Right hindlimb (tissue), 1 donor: Measurements from ENCODE around the gene UBE2K.
"Not testable (repeated sequence)": the region's sequence is repeated elsewhere in the genome, so short reads cannot be mapped to it uniquely, and the experiment has no call there.

Experiments used
- DNase-seq: peaks from one replicate; pipeline ENCODE4 v3.0.0-alpha.2; 2018

UBE2K gene

DNA sequence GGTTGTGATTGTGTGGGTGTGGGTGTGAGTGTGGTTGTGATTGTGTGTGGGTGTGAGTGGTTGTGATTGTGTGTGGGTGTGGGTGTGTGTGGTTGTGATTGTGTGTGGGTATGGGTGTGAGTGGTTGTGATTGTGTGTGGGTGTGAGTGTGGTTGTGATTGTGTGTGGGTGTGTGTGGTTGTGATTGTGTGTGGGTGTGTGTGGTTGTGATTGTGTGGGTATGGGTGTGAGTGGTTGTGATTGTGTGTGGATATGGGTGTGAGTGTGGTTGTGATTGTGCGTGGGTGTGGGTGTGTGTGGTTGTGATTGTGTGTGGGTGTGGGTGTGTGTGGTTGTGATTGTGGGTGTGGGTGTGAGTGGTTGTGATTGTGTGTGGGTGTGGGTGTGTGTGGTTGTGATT lies 115.1 kb downstream of the UBE2K start:
- not testable (repeated sequence) for DNase-seq

DNA sequence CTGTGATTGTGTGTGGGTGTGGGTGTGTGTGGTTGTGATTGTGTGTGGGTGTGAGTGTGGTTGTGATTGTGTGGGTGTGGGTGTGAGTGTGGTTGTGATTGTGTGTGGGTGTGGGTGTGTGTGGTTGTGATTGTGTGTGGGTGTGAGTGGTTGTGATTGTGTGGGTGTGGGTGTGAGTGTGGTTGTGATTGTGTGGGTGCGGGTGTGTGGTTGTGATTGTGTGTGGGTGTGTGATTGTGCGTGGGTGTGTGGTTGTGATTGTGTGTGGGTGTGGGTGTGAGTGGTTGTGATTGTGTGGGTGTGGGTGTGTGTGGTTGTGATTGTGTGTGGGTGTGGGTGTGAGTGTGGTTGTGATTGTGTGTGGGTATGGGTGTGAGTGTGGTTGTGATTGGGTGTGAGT lies 115.8 kb downstream of the UBE2K start:
- not testable (repeated sequence) for DNase-seq

- DNase-seq: no peak
Measured at GRCh38 chr4:39814403-39815185, 116.7 kb downstream of the UBE2K start.

- no peak for DNase-seq
Measured at GRCh38 chr4:39818646-39819045, 120.7 kb downstream of the UBE2K start.

- DNase-seq: no peak
Measured at GRCh38 chr4:39820186-39820585, 122.2 kb downstream of the UBE2K start.

DNA sequence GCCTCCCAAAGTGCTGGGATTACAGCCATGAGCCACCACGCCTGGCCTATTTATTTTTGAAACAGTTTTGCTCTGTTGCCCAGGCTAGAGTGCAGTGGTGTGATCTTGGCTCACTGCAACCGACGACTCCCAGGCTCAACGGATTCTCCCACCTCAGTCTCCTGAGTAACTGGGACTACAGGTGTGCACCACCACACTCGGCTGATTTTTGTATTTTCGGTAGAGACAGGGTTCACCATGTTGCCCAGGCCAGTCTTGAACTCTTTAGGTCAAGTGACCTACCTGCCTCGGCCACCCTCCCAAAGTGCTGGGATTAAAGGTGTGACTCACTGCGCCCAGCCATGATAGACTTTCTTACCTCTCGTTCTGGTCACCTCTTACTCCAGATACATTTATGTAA lies 124.0 kb downstream of the UBE2K start:
- DNase-seq: no peak

GRCh38 chr4:39822662-39823061 lies 124.7 kb downstream of the UBE2K start:
- no peak for DNase-seq

DNA sequence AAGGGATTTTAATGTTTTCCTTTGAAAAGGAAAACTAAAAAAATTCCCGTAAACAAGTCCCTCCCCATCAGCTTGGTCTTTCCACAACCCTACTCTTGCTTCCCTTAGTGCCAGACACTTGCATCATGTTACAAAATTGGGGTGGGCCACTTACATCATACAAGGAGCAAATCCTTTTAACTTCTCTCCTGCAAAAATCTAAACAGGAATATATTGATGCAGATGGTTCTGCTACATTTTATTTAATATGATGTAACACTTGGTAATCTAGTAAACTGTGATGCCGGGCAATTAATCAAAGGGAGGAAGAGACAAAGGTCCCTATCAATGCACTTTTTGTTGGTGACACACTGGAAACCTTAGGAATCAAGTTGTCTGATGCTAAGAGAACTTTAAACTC lies 125.3 kb downstream of the UBE2K start:
- no peak for DNase-seq

DNA sequence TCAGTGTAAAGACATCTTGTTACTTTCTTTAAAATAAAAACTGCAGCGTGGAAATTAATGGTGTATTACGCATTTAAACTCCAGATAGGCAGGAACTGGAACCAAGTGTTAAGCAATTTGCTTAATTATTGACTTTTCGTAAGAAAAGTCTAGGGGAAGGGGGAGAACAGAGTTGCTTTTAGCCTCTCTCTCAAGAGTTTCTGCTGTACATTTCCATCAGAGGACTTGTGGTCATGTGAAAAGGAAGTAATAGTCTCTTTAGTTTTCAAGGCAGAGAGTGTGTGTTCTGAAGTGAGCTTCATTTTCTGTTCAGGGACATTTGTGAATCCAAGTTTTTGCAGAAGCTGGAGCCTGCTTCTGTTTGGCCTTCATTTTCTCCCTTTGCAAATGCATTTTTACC lies 127.2 kb downstream of the UBE2K start:
- no peak for DNase-seq

DNA sequence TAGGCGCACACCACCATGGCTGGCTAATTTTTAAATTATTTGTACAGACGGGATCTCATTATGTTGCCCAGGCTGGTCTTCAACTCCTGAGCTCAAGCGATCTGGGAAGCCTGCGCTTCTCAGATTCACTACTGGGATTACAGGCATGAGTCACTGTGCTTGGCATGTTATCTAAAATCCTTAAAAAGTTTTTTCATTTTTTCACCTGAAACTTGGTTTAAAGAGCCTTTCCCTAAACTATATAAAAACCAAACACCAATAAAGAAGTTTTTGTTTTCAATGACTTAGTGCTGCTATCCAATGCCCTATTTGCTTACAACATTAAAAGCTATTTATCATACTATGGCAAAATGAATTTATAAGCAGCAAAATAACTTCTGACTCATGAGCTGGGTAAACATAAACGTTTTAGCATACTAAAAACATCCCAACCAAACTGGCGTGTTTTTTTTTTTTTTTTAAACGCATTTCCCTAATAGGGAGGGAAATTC lies 127.8 kb downstream of the UBE2K start:
- DNase-seq: no peak
